H1 (cell line): ENCODE results near the gene TNRC6B. TPM values are rescaled to one million over a fixed set of nuclear protein-coding genes. Genes with fewer than 3 reads are reported as not detected.

Source experiments
- CTCF ChIA-PET: fragments of 300-600 bp; sonication (Branson Sonifier 250); formaldehyde crosslinking; loops from one replicate; lab custom pipeline; 2021; ENCODE audit not compliant: partially characterized antibody; lab: Charles Lee
- POLR2A ChIA-PET: fragments of 300-600 bp; sonication (Branson Sonifier 250); formaldehyde crosslinking; loops from one replicate; lab custom pipeline; 2021; ENCODE audit warnings: inconsistent platforms; ENCODE audit not compliant: partially characterized antibody; lab: Charles Lee
- DNase-seq, 2 experiments: peaks; one replicate each; pipeline versions ENCODE4 v3.0.0 to v3.0.0-alpha.2; 2010 to 2022; ENCODE audit warnings: low spot score in 2 of 2, low read depth in 1 of 2, mixed read lengths in 1 of 2
- FAIRE-seq: peaks from 2 replicates; lab custom pipeline; 2011; peaks lifted over from hg19 to GRCh38; lab: Jason Lieb, UNC
- H2AFZ ChIP-seq: 2 replicates; pipeline ENCODE4 v1.8.1; 2012; ENCODE audit warnings: low read length, inconsistent platforms
- H2AK5ac ChIP-seq: 2 replicates; pipeline ENCODE4 v1.6.1; 2013; ENCODE audit warnings: low read depth, low read length
- H2BK120ac ChIP-seq: replicated peaks from 2 replicates; pipeline ENCODE3; 2013; ENCODE audit warnings: low read depth, low read length, inconsistent platforms
- H2BK12ac ChIP-seq: 2 replicates; pipeline ENCODE4 v1.6.1; 2013; ENCODE audit warnings: low read depth, low read length
- H2BK15ac ChIP-seq: 2 replicates; pipeline ENCODE4 v1.6.1; 2013; ENCODE audit warnings: low read length
- H2BK20ac ChIP-seq: 2 replicates; pipeline ENCODE4 v1.6.1; 2013; ENCODE audit warnings: low read length
- H2BK5ac ChIP-seq: 2 replicates; pipeline ENCODE4 v1.6.1; 2013; ENCODE audit warnings: low read depth, low read length
- H3K14ac ChIP-seq: 2 replicates; pipeline ENCODE4 v1.6.1; 2013; ENCODE audit warnings: inconsistent platforms; ENCODE audit not compliant: insufficient read length
- H3K18ac ChIP-seq: 2 replicates; pipeline ENCODE4 v1.6.1; 2013; ENCODE audit warnings: low read length; ENCODE audit errors: extremely low read depth
- H3K23ac ChIP-seq: 2 replicates; pipeline ENCODE4 v1.6.1; 2013; ENCODE audit warnings: inconsistent platforms; ENCODE audit not compliant: insufficient read length
- H3K23me2 ChIP-seq: 2 replicates; pipeline ENCODE4 v1.6.1; 2013; ENCODE audit warnings: low read depth, low read length
- H3K27ac ChIP-seq: 2 replicates; pipeline ENCODE4 v1.6.1; 2011; ENCODE audit warnings: low read depth, low read length, inconsistent platforms
- H3K27me3 ChIP-seq, 4 experiments: replicated peaks in 1 of 4; 1 replicate in 1 of 4; 2 replicates in 3 of 4; pipeline versions ENCODE4 v1.6.1 to v1.8.1; 2011 to 2013; ENCODE audit warnings: low read length in 3 of 4, mild to moderate bottlenecking in 3 of 4, inconsistent platforms in 2 of 4, mixed read lengths in 2 of 4, moderate library complexity in 1 of 4; ENCODE audit not compliant: control insufficient read depth in 3 of 4, insufficient read depth in 3 of 4; ENCODE audit errors: extremely low read depth in 1 of 4
- H3K36me3 ChIP-seq, 4 experiments: 2 replicates each; pipeline versions ENCODE4 v1.6.1 to v1.8.1; 2011 to 2013; ENCODE audit warnings: mild to moderate bottlenecking in 4 of 4, low read length in 3 of 4, moderate library complexity in 2 of 4, control low read depth in 1 of 4, inconsistent platforms in 1 of 4; ENCODE audit not compliant: insufficient read depth in 4 of 4, control insufficient read depth in 2 of 4
- H3K4ac ChIP-seq: replicated peaks from 2 replicates; pipeline ENCODE3; 2013; ENCODE audit warnings: low read length, low read depth, mixed read lengths, inconsistent platforms; ENCODE audit not compliant: insufficient read length
- H3K4me1 ChIP-seq, 4 experiments: replicated peaks in 1 of 4; 1 replicate in 1 of 4; 2 replicates in 3 of 4; pipeline versions ENCODE4 v1.6.1 to v1.8.1; 2011 to 2013; ENCODE audit warnings: low read length in 3 of 4, inconsistent platforms in 2 of 4, mixed read lengths in 1 of 4; ENCODE audit not compliant: insufficient read depth in 4 of 4, control insufficient read depth in 3 of 4
- H3K4me2 ChIP-seq, 2 experiments: 2 replicates each; pipeline versions ENCODE4 v1.6.1 to v1.8.1; 2011 to 2013; ENCODE audit warnings: low read depth in 2 of 2, low read length in 2 of 2, control low read depth in 1 of 2, inconsistent platforms in 1 of 2, mild to moderate bottlenecking in 1 of 2; ENCODE audit not compliant: insufficient read depth in 1 of 2
- H3K4me3 ChIP-seq, 4 experiments: fragments of 200-600, 300-600 bp in 1 of 4; sonication (generic), shearing (Covaris generic), sonication (Bioruptor Twin) in 1 of 4; 2 replicates each; pipeline versions ENCODE4 v1.5.1 to v1.8.1; 2011 to 2016; ENCODE audit warnings: low read length in 4 of 4, low read depth in 3 of 4, control low read depth in 2 of 4, inconsistent platforms in 2 of 4, mild to moderate bottlenecking in 2 of 4, mixed read lengths in 1 of 4, moderate library complexity in 1 of 4; ENCODE audit not compliant: insufficient read depth in 2 of 4; ENCODE audit errors: extremely low read depth in 1 of 4
- H3K56ac ChIP-seq: replicated peaks from 2 replicates; pipeline ENCODE3; 2013; ENCODE audit warnings: low read depth, mild to moderate bottlenecking, mixed read lengths, low read length, inconsistent platforms; ENCODE audit not compliant: insufficient read length
- H3K79me1 ChIP-seq: 2 replicates; pipeline ENCODE4 v1.6.1; 2013; ENCODE audit warnings: low read depth, low read length, control low read depth
- H3K79me2 ChIP-seq, 2 experiments: 2 replicates each; pipeline versions ENCODE4 v1.6.1 to v1.8.1; 2012 to 2013; ENCODE audit warnings: low read length in 2 of 2, mild to moderate bottlenecking in 2 of 2, inconsistent platforms in 1 of 2; ENCODE audit not compliant: insufficient read depth in 2 of 2, control insufficient read depth in 1 of 2
- H3K9ac ChIP-seq, 4 experiments: replicated peaks in 1 of 4; 1 replicate in 1 of 4; 2 replicates in 3 of 4; pipeline versions ENCODE4 v1.6.1 to v1.8.1; 2011 to 2013; ENCODE audit warnings: low read depth in 3 of 4, low read length in 3 of 4, control low read depth in 2 of 4, mild to moderate bottlenecking in 2 of 4, moderate library complexity in 2 of 4, inconsistent platforms in 1 of 4; ENCODE audit errors: extremely low read depth in 1 of 4
- H3K9me3 ChIP-seq, 2 experiments: 2 replicates each; pipeline versions ENCODE4 v1.6.1 to v1.8.1; 2012 to 2013; ENCODE audit warnings: mild to moderate bottlenecking in 2 of 2, moderate library complexity in 2 of 2, control low read depth in 1 of 2, inconsistent platforms in 1 of 2, low read depth in 1 of 2, low read length in 1 of 2, mixed read lengths in 1 of 2; ENCODE audit not compliant: insufficient read depth in 2 of 2
- H4K20me1 ChIP-seq, 2 experiments: replicated peaks in 1 of 2; 2 replicates each; pipeline versions ENCODE3 to v1.8.1; 2011 to 2013; ENCODE audit warnings: inconsistent platforms in 2 of 2, low read length in 2 of 2, mild to moderate bottlenecking in 1 of 2; ENCODE audit not compliant: insufficient read depth in 2 of 2, control insufficient read depth in 1 of 2
- H4K5ac ChIP-seq: 2 replicates; pipeline ENCODE4 v1.6.1; 2013; ENCODE audit warnings: low read length, low read depth, mixed read lengths, inconsistent platforms; ENCODE audit not compliant: insufficient read length
- H4K8ac ChIP-seq: 2 replicates; pipeline ENCODE4 v1.8.0; 2013; ENCODE audit warnings: mild to moderate bottlenecking, moderate library complexity, low read length, inconsistent platforms; ENCODE audit not compliant: insufficient read depth; ENCODE audit errors: extremely low read depth
- H4K91ac ChIP-seq: replicated peaks from 2 replicates; pipeline ENCODE3; 2013; ENCODE audit warnings: low read length, mixed read lengths, inconsistent platforms; ENCODE audit not compliant: insufficient read length
- ATF2 ChIP-seq: IDR thresholded peaks from 2 replicates; pipeline ENCODE4 v1.6.1; 2012; ENCODE audit warnings: low read length, inconsistent platforms
- ATF3 ChIP-seq: IDR thresholded peaks from 2 replicates; pipeline ENCODE4 v1.6.1; 2011; ENCODE audit warnings: low read depth, mild to moderate bottlenecking, low read length; ENCODE audit not compliant: insufficient read depth
- CHD2 ChIP-seq: IDR thresholded peaks from 2 replicates; pipeline ENCODE4 v1.6.1; 2012; ENCODE audit warnings: low read length, improper control_type of control experiment
- CTBP2 ChIP-seq: IDR thresholded peaks from 2 replicates; pipeline ENCODE4 v1.7.0; 2011; ENCODE audit warnings: borderline replicate concordance, mild to moderate bottlenecking, moderate library complexity, mixed read lengths, low read length; ENCODE audit not compliant: insufficient read depth, insufficient read length
- POU5F1 ChIP-seq: IDR thresholded peaks from 2 replicates; pipeline ENCODE4 v1.6.1; 2011; ENCODE audit warnings: low read depth, mild to moderate bottlenecking, low read length, moderate library complexity
- WGBS, 2 experiments: shearing (Covaris generic) in 1 of 2; methylation state at CpG; one replicate each; pipeline versions ENCODE4 v1.1.6 to v1.1.7; 2013 to 2015; ENCODE audit warnings: low lambda C conversion rate in 2 of 2, mixed read lengths in 2 of 2, inconsistent platforms in 1 of 2, low coverage in 1 of 2, missing lambda C conversion rate in 1 of 2; ENCODE audit not compliant: insufficient replicate concordance in 2 of 2, insufficient coverage in 1 of 2, insufficient read length in 1 of 2; ENCODE audit errors: extremely low coverage in 1 of 2, missing lambda C conversion rate in 1 of 2; 5-methylcytosine and 5-hydroxymethylcytosine counted together
- polyA plus RNA-seq, 7 experiments: library from polyadenylated mRNA; depleted of rRNA in 3 of 7; stranded (reverse) in 5 of 7; unstranded in 2 of 7; fragments of >200 nt in 5 of 7; fragments of 200-250 nt in 2 of 7; gene quantifications; 1 replicate in 5 of 7; 2 replicates in 1 of 7; 4 replicates in 1 of 7; pipeline versions ENCODE4 v1.2.1 to v1.2.3, GENCODE V29; 2011 to 2013; ENCODE audit warnings: missing spikeins in 2 of 7, mixed read lengths in 2 of 7
- total RNA-seq: library from RNA; stranded (reverse); fragmentation: NEBNext Ultra II Directional; extraction: Animal tissue kit (Norgen Biotek cat#: 25700); gene quantifications from 2 replicates; pipeline ENCODE4 v1.2.1, GENCODE V29; 2021

The TNRC6B gene
- total and polyA plus RNA-seq, 2 of the 8 experiments (the other 6 are each of a cell fraction or from before 2014, with no cell fraction given) = 12.5 to 48.9 TPM

- H2BK120ac ChIP-seq = no peak overlapping the region
- no peak overlapping the region for H2BK5ac ChIP-seq
- H3K9ac ChIP-seq = no peak overlapping the region; a peak in 1 of 7 replicates
- H2AK5ac ChIP-seq = no peak overlapping the region
- no peak overlapping the region for H2AFZ ChIP-seq
- FAIRE-seq (no peak), DNase-seq (no peak)
- no peak overlapping the region for H2BK20ac ChIP-seq
- no peak overlapping the region for H3K18ac ChIP-seq
- H4K91ac ChIP-seq = no peak overlapping the region
- H3K4ac ChIP-seq = no peak overlapping the region
- no peak overlapping the region for H4K8ac ChIP-seq
- no peaks in the 10 kb centered on the region for H3K27me3 ChIP-seq
- no peak overlapping the region for H3K14ac ChIP-seq
- H2BK12ac ChIP-seq = no peak overlapping the region
- H3K79me2 ChIP-seq = peaks cover 45 to 100% of the 10 kb centered on the region in 2 experiments
- CTCF ChIA-PET = interaction anchor here (1.3 to 2.7 kb wide), 3 partner anchors 7 to 266 kb away, joined by 3 to 10 read pairs (median 6); partner anchors contain the start of gene TNRC6B
- H3K23me2 ChIP-seq = no peaks in the 10 kb centered on the region
- no peak overlapping the region for H3K56ac ChIP-seq
- H3K4me2 ChIP-seq = no peak overlapping the region
- no peak overlapping the region for H4K5ac ChIP-seq
- H2BK15ac ChIP-seq = no peak overlapping the region
- peaks cover 36 to 37% of the 10 kb centered on the region in 2 experiments for H4K20me1 ChIP-seq
- peaks cover 0 to 2% (median 0%) of the 10 kb centered on the region in 4 experiments; a peak in 1 of 8 replicates for H3K36me3 ChIP-seq
- POLR2A ChIA-PET = interaction anchor here (0.6 to 2.8 kb wide), 8 partner anchors 7 to 29 kb away, joined by 3 to 17 read pairs (median 6); partner anchors contain the start of gene TNRC6B
- H3K23ac ChIP-seq = no peak overlapping the region
- no peak for TF ChIP-seq ATF2
- TF ChIP-seq CTBP2 = no peak
- no peak for TF ChIP-seq ATF3
- no peak for TF ChIP-seq CHD2
- no peak for TF ChIP-seq POU5F1
- no peak overlapping the region for H3K4me3 ChIP-seq
- 85% methylated on average over 7 of the region's 7 CpGs; no CpG with 5 or more reads in 1 of the 2 experiments for WGBS, 2 experiments
- H3K9me3 ChIP-seq = no peaks in the 10 kb centered on the region
- H3K27ac ChIP-seq = no peak overlapping the region
- H3K4me1 ChIP-seq = peaks cover 8 to 41% (median 22%) of the 10 kb centered on the region in 4 experiments; a peak in 6 of 7 replicates
- peaks cover 5% of the 10 kb centered on the region; the same call in 1 of the 2 replicates for H3K79me1 ChIP-seq
These were observed 23.2 kb downstream of the TNRC6B start for GRCh38 chr22:40200795-40201530.
